NCI-H2227 treated with DMSO at 0.1 percent for 48 hours (cell line): ENCODE measurements around the gene IL21R.
"Not testable (repeated sequence)": the region's sequence is repeated elsewhere in the genome, so short reads cannot be mapped to it uniquely, and the experiment has no call there.

ENCODE experiments used
- DNase-seq: peaks from one replicate; lab custom pipeline; 2025; lab: John Stamatoyannopoulos, UW

Gene IL21R

GRCh38 chr16:27374804-27375425, 27.1 kb upstream of the IL21R start:
- peak; percentile 14 for DNase-seq

- no peak for DNase-seq
These were observed 24.1 kb upstream of the IL21R start for GRCh38 chr16:27377666-27378485.

- DNase-seq = no peak
These were observed 23.0 kb upstream of the IL21R start for GRCh38 chr16:27378871-27379481.

- no peak for DNase-seq
These were observed 22.1 kb upstream of the IL21R start for GRCh38 chr16:27379919-27380318.

- DNase-seq = no peak
These were observed 20.7 kb upstream of the IL21R start for GRCh38 chr16:27381236-27381635.

GRCh38 chr16:27381974-27382855, 19.8 kb upstream of the IL21R start:
- DNase-seq = no peak

- no peak for DNase-seq
These were observed 18.3 kb upstream of the IL21R start for GRCh38 chr16:27383556-27384243.

- no peak for DNase-seq
These were observed 17.5 kb upstream of the IL21R start for GRCh38 chr16:27384425-27384824.

- no peak for DNase-seq
These were observed 16.6 kb upstream of the IL21R start for GRCh38 chr16:27385398-27385797.

- no peak for DNase-seq
These were observed 15.3 kb upstream of the IL21R start for GRCh38 chr16:27386674-27387073.

GRCh38 chr16:27387724-27388123, 14.2 kb upstream of the IL21R start:
- no peak for DNase-seq

GRCh38 chr16:27389272-27389961, 12.6 kb upstream of the IL21R start:
- no peak for DNase-seq

- no peak for DNase-seq
These were observed 11.8 kb upstream of the IL21R start for GRCh38 chr16:27390151-27390550.

- DNase-seq = no peak
These were observed 9.3 kb upstream of the IL21R start for GRCh38 chr16:27392671-27393070.

- DNase-seq = no peak
These were observed 7.5 kb upstream of the IL21R start for GRCh38 chr16:27394516-27394915.

GRCh38 chr16:27398341-27398893, 3.6 kb upstream of the IL21R start:
- DNase-seq = not testable (repeated sequence)

- DNase-seq = no peak
These were observed 2.8 kb upstream of the IL21R start for GRCh38 chr16:27398894-27399853.

- DNase-seq = no peak
These were observed 2.0 kb upstream of the IL21R start for GRCh38 chr16:27399969-27400368.
